SK-N-SH treated with all-trans-retinoic acid at 6 μM for 48 hours (cell line): ENCODE data around the gene SLC13A4.
A peak's percentile ranks its signal among the peaks of the same experiment; 100 is the strongest.

Experiments used
- ATAC-seq: fragments of 200-7000 bp; cut with Tn5 transposase; 3 replicates; pipeline ENCODE4 v1.9.1; 2020; ENCODE audit warnings: mild to moderate bottlenecking, moderate library complexity
- ARNTL ChIP-seq: fragments of 450-650 bp; formaldehyde crosslinking; IDR thresholded peaks from 2 replicates; pipeline ENCODE4 v1.5.0; 2020; ENCODE audit warnings: low read depth, mild to moderate bottlenecking, moderate library complexity, borderline replicate concordance
- BACH2 ChIP-seq: fragments of 250-450 bp; sonication (Bioruptor Pico); IDR thresholded peaks from 2 replicates; pipeline ENCODE4 v1.9.0; 2021; ENCODE audit warnings: mild to moderate bottlenecking, borderline replicate concordance
- CSDC2 ChIP-seq: fragments of 250-450 bp; sonication (Bioruptor Pico); IDR thresholded peaks from 2 replicates; pipeline ENCODE4 v1.5.0; 2020; ENCODE audit warnings: mild to moderate bottlenecking, moderate library complexity
- ESRRG ChIP-seq: fragments of 250-450 bp; sonication (Bioruptor Pico); IDR thresholded peaks from 2 replicates; pipeline ENCODE4 v1.6.1; 2021; ENCODE audit warnings: mild to moderate bottlenecking
- GLIS3 ChIP-seq: fragments of 250-450 bp; sonication (Bioruptor Pico); IDR thresholded peaks from 2 replicates; pipeline ENCODE4 v1.5.0; 2020; ENCODE audit warnings: mild to moderate bottlenecking, moderate library complexity
- ISL1 ChIP-seq: fragments of 250-450 bp; sonication (Bioruptor Pico); IDR thresholded peaks from 2 replicates; pipeline ENCODE4 v2.1.2; 2022; ENCODE audit warnings: mild to moderate bottlenecking, moderate library complexity
- OSR1 ChIP-seq: fragments of 250-450 bp; sonication (Bioruptor Pico); IDR thresholded peaks from 2 replicates; pipeline ENCODE4 v1.8.0; 2022; ENCODE audit warnings: moderate library complexity, mild to moderate bottlenecking, inconsistent platforms
- PPARA ChIP-seq: fragments of 250-450 bp; sonication (Bioruptor Pico); IDR thresholded peaks from 2 replicates; pipeline ENCODE4 v1.5.0; 2020; ENCODE audit warnings: mild to moderate bottlenecking, borderline replicate concordance
- RARB ChIP-seq: fragments of 250-450 bp; sonication (Bioruptor Pico); IDR thresholded peaks from 2 replicates; pipeline ENCODE4 v1.8.0; 2021; ENCODE audit warnings: mild to moderate bottlenecking, moderate library complexity
- SNAI2 ChIP-seq: fragments of 250-450 bp; sonication (Bioruptor Pico); IDR thresholded peaks from 2 replicates; pipeline ENCODE4 v1.5.0; 2020; ENCODE audit warnings: mild to moderate bottlenecking, moderate library complexity
- TCF4 ChIP-seq: fragments of 250-450 bp; sonication (Bioruptor Pico); IDR thresholded peaks from 2 replicates; pipeline ENCODE4 v1.8.0; 2021; ENCODE audit warnings: mild to moderate bottlenecking, moderate library complexity, borderline replicate concordance
- TOX ChIP-seq: fragments of 250-450 bp; sonication (Bioruptor Pico); IDR thresholded peaks from 2 replicates; pipeline ENCODE4 v1.8.0; 2021; ENCODE audit warnings: mild to moderate bottlenecking, moderate library complexity, borderline replicate concordance
- ZC3H10 ChIP-seq: fragments of 250-450 bp; sonication (Bioruptor Pico); IDR thresholded peaks from 2 replicates; pipeline ENCODE4 v1.5.1; 2021; ENCODE audit warnings: mild to moderate bottlenecking, moderate library complexity
- ZFP3 ChIP-seq: fragments of 250-450 bp; sonication (Bioruptor Pico); IDR thresholded peaks from 2 replicates; pipeline ENCODE4 v1.5.0; 2020; ENCODE audit warnings: mild to moderate bottlenecking, moderate library complexity
- ZFP30 ChIP-seq: fragments of 450-650 bp; formaldehyde crosslinking; IDR thresholded peaks from 2 replicates; pipeline ENCODE4 v1.5.0; 2022; ENCODE audit warnings: mild to moderate bottlenecking, moderate library complexity
- ZNF565 ChIP-seq: fragments of 450-650 bp; formaldehyde crosslinking; conservative IDR thresholded peaks from 2 replicates; pipeline ENCODE4 v1.5.0; 2020; ENCODE audit warnings: low read depth, mild to moderate bottlenecking, moderate library complexity
- ZNF70 ChIP-seq: fragments of 450-650 bp; formaldehyde crosslinking; IDR thresholded peaks from 2 replicates; pipeline ENCODE4 v1.5.0; 2020; ENCODE audit warnings: mild to moderate bottlenecking, moderate library complexity
- ZNF8 ChIP-seq: fragments of 450-650 bp; formaldehyde crosslinking; IDR thresholded peaks from 2 replicates; pipeline ENCODE4 v1.5.0; 2020; ENCODE audit warnings: mild to moderate bottlenecking, moderate library complexity
- TF ChIP-seq, protein P1 (sequence below): fragments of 250-450 bp; sonication (Bioruptor Pico); IDR thresholded peaks from 2 replicates; pipeline ENCODE4 v1.8.0; 2020; ENCODE audit warnings: mild to moderate bottlenecking, moderate library complexity, borderline replicate concordance
- TF ChIP-seq, protein P2 (sequence below): fragments of 250-450 bp; sonication (Bioruptor Pico); IDR thresholded peaks from 2 replicates; pipeline ENCODE4 v1.5.1; 2021; ENCODE audit warnings: mild to moderate bottlenecking, moderate library complexity
- TF ChIP-seq, protein P3 (sequence below): fragments of 250-450 bp; sonication (Bioruptor Pico); IDR thresholded peaks from 2 replicates; pipeline ENCODE4 v1.5.1; 2020; ENCODE audit warnings: low read depth, mild to moderate bottlenecking, moderate library complexity
- TF ChIP-seq, protein P4 (sequence below): fragments of 250-450 bp; sonication (Bioruptor Pico); IDR thresholded peaks from 2 replicates; pipeline ENCODE4 v1.5.0; 2020; ENCODE audit warnings: mild to moderate bottlenecking, moderate library complexity
- TF ChIP-seq, protein P5 (sequence below): fragments of 250-450 bp; sonication (Bioruptor Pico); IDR thresholded peaks from 2 replicates; pipeline ENCODE4 v1.8.0; 2021; ENCODE audit warnings: low read depth, mild to moderate bottlenecking, moderate library complexity, borderline replicate concordance

The SLC13A4 gene

DNA sequence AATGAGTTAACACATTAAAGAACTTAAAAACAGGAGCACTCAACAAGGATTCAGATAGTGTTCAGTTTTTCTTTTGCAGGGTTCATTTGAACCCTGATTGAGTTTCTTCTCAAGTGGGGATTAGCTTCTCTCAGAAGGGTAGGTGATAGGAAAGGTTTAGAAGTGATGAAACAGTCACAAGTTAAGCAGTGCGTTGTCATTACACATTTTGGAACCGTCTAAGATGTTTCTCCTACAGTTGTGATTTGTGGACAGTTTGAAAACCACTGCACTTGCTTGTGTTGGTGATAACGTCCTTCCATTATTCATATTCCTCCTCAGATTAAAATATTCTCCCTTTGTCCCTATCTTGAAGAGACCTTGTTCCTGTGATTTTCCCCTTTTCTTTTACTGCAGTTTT lies 62.9 kb downstream of the SLC13A4 start:
- ATAC-seq = no peak
- TF ChIP-seq TOX (CRISPR knock-in tag) (no peak), TCF4 (CRISPR knock-in tag) (no peak), GLIS3 (no peak), BACH2 (CRISPR knock-in tag) (no peak), CSDC2 (CRISPR knock-in tag) (no peak), PPARA (no peak), ARNTL (CRISPR knock-in tag) (no peak), ZNF70 (no peak), OSR1 (no peak), RARB (no peak), ZFP30 (CRISPR knock-in tag) (no peak), ISL1 (CRISPR knock-in tag) (no peak)
- TF ChIP-seq, protein P1, sequence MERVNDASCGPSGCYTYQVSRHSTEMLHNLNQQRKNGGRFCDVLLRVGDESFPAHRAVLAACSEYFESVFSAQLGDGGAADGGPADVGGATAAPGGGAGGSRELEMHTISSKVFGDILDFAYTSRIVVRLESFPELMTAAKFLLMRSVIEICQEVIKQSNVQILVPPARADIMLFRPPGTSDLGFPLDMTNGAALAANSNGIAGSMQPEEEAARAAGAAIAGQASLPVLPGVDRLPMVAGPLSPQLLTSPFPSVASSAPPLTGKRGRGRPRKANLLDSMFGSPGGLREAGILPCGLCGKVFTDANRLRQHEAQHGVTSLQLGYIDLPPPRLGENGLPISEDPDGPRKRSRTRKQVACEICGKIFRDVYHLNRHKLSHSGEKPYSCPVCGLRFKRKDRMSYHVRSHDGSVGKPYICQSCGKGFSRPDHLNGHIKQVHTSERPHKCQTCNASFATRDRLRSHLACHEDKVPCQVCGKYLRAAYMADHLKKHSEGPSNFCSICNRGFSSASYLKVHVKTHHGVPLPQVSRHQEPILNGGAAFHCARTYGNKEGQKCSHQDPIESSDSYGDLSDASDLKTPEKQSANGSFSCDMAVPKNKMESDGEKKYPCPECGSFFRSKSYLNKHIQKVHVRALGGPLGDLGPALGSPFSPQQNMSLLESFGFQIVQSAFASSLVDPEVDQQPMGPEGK (CRISPR knock-in tag) = no peak
- TF ChIP-seq, protein P2, sequence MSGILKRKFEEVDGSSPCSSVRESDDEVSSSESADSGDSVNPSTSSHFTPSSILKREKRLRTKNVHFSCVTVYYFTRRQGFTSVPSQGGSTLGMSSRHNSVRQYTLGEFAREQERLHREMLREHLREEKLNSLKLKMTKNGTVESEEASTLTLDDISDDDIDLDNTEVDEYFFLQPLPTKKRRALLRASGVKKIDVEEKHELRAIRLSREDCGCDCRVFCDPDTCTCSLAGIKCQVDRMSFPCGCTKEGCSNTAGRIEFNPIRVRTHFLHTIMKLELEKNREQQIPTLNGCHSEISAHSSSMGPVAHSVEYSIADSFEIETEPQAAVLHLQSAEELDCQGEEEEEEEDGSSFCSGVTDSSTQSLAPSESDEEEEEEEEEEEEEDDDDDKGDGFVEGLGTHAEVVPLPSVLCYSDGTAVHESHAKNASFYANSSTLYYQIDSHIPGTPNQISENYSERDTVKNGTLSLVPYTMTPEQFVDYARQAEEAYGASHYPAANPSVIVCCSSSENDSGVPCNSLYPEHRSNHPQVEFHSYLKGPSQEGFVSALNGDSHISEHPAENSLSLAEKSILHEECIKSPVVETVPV (CRISPR knock-in tag) = no peak
- TF ChIP-seq, protein P3, sequence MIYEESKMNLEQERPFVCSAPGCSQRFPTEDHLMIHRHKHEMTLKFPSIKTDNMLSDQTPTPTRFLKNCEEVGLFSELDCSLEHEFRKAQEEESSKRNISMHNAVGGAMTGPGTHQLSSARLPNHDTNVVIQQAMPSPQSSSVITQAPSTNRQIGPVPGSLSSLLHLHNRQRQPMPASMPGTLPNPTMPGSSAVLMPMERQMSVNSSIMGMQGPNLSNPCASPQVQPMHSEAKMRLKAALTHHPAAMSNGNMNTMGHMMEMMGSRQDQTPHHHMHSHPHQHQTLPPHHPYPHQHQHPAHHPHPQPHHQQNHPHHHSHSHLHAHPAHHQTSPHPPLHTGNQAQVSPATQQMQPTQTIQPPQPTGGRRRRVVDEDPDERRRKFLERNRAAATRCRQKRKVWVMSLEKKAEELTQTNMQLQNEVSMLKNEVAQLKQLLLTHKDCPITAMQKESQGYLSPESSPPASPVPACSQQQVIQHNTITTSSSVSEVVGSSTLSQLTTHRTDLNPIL (CRISPR knock-in tag) = no peak
- TF ChIP-seq, all 23 proteins: peak for 0

DNA sequence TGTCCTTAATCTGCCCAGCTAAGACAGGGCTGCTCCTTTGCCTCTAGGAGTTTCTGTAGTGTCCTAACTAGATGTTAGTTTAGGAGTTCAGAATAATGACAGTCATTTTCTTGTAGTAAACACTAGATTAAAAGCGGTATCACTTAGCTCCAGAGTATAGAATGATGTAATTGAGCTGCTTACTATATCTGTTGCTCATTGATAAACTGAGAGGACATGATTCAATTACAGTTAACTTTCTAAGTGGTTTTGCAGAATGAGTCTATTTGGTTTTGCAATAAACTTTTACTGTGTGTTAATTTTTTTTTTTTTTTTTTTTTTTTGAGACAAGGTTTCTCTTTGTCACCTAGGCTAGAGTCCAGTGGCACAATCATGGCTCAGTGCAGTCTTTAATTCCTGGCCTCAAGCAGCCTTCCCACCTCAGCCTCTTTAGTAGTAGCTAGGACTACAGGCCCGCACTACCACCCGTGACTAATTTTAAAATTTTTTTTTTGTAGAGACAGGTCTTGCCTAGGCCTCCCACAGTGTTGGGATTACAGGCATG lies 63.9 kb downstream of the SLC13A4 start:
- peak; percentile 22 for ATAC-seq
- TF ChIP-seq ARNTL (CRISPR knock-in tag) (no peak), ISL1 (CRISPR knock-in tag) (peak; percentile 98), TOX (CRISPR knock-in tag) (no peak), RARB (no peak), CSDC2 (CRISPR knock-in tag) (no peak), OSR1 (no peak), ZNF70 (no peak), PPARA (no peak), BACH2 (CRISPR knock-in tag) (no peak), GLIS3 (no peak), ZNF565 (CRISPR knock-in tag) (no peak), TCF4 (CRISPR knock-in tag) (no peak), SNAI2 (no peak), ZFP30 (CRISPR knock-in tag) (no peak), ZFP3 (CRISPR knock-in tag) (peak; percentile 88), ZC3H10 (CRISPR knock-in tag) (peak; percentile 65; the same call in 1 of the 2 replicates), ESRRG (CRISPR knock-in tag) (no peak), ZNF8 (0 out of 2 replicates have a peak, but pooled peaks have one; percentile 22)
- TF ChIP-seq, protein P1 (CRISPR knock-in tag) = no peak
- TF ChIP-seq, protein P4, sequence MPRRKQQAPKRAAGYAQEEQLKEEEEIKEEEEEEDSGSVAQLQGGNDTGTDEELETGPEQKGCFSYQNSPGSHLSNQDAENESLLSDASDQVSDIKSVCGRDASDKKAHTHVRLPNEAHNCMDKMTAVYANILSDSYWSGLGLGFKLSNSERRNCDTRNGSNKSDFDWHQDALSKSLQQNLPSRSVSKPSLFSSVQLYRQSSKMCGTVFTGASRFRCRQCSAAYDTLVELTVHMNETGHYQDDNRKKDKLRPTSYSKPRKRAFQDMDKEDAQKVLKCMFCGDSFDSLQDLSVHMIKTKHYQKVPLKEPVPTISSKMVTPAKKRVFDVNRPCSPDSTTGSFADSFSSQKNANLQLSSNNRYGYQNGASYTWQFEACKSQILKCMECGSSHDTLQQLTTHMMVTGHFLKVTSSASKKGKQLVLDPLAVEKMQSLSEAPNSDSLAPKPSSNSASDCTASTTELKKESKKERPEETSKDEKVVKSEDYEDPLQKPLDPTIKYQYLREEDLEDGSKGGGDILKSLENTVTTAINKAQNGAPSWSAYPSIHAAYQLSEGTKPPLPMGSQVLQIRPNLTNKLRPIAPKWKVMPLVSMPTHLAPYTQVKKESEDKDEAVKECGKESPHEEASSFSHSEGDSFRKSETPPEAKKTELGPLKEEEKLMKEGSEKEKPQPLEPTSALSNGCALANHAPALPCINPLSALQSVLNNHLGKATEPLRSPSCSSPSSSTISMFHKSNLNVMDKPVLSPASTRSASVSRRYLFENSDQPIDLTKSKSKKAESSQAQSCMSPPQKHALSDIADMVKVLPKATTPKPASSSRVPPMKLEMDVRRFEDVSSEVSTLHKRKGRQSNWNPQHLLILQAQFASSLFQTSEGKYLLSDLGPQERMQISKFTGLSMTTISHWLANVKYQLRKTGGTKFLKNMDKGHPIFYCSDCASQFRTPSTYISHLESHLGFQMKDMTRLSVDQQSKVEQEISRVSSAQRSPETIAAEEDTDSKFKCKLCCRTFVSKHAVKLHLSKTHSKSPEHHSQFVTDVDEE (CRISPR knock-in tag) = no peak
- TF ChIP-seq, protein P3 (CRISPR knock-in tag) = peak; percentile 80
- TF ChIP-seq, protein P2 (CRISPR knock-in tag) = no peak
- TF ChIP-seq, protein P5, sequence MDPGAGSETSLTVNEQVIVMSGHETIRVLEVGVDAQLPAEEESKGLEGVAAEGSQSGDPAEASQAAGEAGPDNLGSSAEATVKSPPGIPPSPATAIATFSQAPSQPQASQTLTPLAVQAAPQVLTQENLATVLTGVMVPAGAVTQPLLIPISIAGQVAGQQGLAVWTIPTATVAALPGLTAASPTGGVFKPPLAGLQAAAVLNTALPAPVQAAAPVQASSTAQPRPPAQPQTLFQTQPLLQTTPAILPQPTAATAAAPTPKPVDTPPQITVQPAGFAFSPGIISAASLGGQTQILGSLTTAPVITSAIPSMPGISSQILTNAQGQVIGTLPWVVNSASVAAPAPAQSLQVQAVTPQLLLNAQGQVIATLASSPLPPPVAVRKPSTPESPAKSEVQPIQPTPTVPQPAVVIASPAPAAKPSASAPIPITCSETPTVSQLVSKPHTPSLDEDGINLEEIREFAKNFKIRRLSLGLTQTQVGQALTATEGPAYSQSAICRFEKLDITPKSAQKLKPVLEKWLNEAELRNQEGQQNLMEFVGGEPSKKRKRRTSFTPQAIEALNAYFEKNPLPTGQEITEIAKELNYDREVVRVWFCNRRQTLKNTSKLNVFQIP (CRISPR knock-in tag) = 0 out of 2 replicates have a peak, but pooled peaks have one; percentile 63
